T follicular helper cell (primary cell): Measurements from ENCODE around the gene MT1B.
"Not testable (repeated sequence)": the region's sequence is repeated elsewhere in the genome, so short reads cannot be mapped to it uniquely, and the experiment has no call there.

Experiments used
- DNase-seq: peaks from one replicate; pipeline ENCODE4 v3.0.0-alpha.2; 2020; ENCODE audit warnings: low read depth

Gene MT1B

GRCh38 chr16:56620339-56620897 lies 31.3 kb upstream of the MT1B start:
- DNase-seq: no peak

DNA sequence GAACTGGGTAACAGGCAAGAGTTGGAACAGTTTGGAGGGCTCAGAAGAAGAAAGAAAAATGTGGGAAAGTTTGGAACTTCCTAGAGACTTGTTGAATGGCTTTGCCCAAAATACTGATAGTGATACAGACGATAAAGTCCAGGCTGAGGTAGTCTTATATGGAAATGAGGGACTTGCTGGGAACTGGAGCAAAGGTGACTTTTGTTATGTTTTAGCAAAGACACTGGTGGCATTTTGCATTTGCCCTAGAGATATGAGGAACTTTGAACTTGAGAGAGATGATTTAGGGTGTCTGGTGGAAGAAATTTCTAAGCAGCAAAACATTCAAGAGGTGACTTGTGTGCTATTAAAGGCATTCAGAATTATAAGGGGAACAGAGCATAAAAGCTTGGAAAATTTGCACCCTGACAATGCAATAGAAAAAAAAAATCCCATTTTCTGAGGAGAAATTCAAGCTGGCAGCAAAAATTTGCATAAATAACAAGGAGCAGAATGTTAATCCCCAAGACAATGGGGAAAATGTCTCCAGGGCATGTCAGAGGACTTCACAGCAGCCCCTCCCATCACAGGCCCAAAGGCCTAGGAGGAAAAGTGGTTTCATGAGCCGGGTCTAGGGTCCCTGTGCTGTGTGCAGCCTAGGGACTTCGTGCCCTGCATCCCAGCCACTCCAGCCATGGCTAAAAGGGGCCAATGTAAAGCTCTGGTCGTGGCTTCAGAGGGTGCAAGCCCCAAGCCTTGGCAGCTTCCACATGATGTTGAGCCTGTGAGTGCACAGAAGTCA lies 29.8 kb upstream of the MT1B start:
- not testable (repeated sequence) for DNase-seq

DNA sequence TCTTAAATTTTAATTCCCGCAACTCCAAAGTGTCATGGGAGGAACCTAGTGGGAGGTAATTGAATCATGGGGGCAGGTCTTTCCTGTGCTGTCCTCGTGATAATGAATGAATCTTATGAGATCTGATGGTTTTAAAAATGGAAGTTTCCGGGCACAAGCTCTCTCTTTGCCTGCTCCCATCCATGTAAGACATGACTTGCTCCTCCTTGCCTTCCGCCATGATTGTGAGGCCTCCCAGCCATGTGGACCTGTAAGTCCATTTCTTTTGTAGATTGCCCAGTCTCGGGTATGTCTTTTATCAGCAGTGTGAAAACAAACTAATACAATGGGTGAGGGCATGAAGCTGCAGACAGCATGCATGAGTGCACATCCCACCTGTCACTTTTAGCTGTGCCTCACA lies 28.5 kb upstream of the MT1B start:
- not testable (repeated sequence) for DNase-seq

DNA sequence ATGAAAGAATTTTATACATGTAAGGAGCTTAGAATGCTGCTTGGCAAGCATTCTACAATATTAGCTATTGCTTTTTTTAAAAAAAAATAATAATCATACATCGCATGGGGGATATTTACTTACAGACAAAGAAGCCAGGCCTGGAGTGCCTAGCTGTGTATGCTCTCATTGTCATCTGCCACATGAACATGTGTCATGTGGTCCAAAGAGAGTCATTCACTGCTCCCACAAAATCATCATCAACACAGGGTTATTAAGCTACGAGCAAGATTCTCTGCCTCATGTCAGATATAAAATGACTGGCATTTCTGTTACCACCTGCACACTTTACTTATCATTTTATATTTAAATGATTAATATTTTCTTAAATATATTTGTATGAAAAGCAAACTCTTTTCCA lies 28.0 kb upstream of the MT1B start:
- DNase-seq: no peak

DNA sequence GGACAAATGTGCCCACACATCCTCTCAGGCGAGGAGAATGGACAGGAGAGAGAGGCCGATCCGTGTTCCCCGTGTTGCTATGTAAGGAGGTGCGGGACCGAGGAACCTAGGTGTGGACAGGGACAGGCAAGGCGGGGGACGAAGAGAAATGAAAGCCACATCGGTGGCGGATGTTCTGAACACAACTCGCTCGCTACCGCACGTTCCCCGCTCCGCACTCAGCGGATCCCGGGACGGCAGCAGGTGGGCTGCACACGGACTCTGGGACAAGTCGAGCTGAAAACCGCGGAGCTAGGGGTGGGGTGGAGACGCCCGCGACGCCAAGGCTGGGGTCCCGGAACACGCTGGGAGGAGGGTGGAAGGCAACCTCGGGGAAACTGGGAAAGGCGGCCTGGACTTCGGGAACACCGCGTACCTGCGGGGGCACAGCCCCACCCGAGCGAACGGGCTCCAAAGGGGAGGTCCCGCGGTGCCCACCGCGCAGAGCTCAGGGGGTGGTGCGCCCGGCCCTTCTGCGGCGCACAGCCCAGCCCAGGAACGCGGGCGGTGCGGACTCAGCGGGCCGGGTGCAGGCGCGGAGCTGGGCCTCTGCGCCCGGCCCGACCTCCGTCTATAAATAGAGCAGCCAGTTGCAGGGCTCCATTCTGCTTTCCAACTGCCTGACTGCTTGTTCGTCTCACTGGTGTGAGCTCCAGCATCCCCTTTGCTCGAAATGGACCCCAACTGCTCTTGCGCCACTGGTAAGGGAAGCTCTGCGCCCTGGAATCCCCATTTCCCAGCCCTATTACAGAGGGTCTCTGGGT lies 26.3 kb upstream of the MT1B start, which contains the start of gene MT1E:
MT1E (plus strand) TSS at position 642 of the 803 bp plus-strand sequence; CDS start at position 713, 71 bp downstream.
- no peak for DNase-seq

- DNase-seq: no peak
These were observed 25.6 kb upstream of the MT1B start for GRCh38 chr16:56625943-56626654.

GRCh38 chr16:56626685-56627084 lies 25.0 kb upstream of the MT1B start:
- DNase-seq: no peak

GRCh38 chr16:56628486-56629350 lies 23.0 kb upstream of the MT1B start:
- DNase-seq: no peak

DNA sequence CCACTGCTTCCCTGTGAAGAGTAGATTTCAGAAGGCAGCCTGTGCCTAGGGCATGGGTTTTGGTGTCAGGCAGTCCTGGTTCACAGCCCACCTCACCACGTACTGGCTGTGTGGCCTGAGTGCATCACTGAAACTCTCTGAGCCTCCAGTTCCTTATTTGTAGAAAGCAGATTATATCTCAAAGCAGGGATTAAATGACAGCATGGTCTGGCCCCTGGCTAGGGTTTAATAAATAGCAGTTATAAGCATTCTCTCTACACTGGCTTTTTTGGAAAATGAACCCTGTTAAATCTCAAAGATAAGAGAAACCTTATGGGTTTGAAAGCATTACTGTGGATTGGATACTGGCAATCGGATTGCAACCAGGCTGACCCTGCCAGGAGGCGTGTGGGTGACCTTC lies 22.2 kb upstream of the MT1B start:
- no peak for DNase-seq

- no peak for DNase-seq
These were observed 21.6 kb upstream of the MT1B start for GRCh38 chr16:56630134-56630533.

DNA sequence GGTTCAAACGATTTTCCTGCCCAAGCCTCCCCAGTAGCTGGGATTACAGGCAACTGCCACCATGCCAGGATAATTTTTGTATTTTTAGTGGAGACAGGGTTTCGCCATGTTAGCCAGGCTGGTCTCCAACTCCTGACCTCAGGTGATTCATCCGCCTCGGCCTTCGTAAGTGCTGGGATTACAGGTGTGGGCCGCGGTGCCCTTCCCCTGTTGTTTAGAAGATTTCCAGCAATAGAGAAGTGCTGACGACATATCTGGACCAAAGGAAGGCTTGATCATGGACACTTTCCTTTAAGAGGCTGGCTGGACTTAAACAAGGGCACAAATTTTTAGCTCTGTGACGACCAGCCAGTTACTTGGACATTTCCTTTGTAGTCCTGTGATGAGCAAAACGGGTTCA lies 20.5 kb upstream of the MT1B start:
- DNase-seq: no peak

- DNase-seq: no peak
These were observed 19.9 kb upstream of the MT1B start for GRCh38 chr16:56631832-56632155.

DNA sequence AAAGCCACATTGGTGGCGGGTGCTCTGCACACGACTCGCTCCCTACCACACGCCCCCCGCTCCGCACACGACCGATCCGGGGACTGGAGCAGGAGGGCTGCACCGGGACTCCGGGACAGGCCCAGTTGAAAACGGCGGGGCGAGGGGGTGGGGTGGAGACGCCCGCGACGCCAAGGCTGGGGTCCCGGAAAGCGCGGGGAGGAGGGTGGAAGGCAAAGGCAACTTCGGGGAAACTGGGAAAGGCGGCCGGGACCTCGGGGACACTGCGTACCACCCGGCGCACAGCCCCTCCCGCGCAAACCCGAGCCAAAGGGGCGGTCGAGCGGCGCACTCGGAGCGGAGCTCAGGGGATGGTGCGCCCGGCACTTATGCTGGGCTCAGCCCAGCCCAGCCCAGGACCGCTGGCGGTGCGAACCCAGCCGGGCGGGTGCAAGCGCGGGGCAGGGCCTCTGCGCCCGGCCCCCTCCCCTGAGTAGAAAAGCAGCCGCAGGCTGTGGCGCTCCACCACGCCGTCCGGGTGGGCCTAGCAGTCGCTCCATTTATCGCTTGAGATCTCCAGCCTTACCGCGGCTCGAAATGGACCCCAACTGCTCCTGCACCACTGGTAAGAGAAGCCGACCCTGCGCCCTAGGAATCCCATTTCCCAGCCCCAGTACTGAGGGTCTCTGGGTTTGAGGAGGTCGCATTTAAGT lies 19.4 kb upstream of the MT1B start, which contains the start of gene MT1M:
MT1M (plus strand) TSS at position 504 of the 692 bp plus-strand sequence; CDS start at position 577, 73 bp downstream.
- DNase-seq: no peak

DNA sequence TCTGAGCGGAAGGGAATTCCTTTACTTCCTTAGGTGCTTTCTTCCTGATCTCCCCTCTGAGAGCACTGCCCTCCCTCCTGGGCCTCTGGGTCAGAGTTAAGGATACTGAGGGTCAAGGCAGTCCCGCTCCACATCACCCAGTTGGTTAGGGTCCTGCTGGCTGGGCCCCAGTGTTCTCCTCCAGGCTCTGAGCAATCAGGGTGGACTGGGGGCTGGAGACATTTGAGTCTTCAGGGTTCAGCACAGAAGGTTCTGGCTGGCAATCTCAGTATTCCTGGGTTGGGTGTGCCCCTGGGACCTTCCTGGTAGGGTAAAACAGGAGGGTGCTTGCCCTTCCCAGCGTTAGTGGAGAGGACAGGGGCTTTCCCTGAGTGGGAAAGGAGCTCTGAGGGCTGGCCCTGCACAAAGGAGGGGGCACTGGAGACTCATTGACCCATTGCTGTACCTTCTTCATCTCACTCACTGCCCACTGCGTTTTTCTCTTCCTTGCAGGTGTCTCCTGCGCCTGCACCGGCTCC lies 18.8 kb upstream of the MT1B start:
- DNase-seq: no peak

DNA sequence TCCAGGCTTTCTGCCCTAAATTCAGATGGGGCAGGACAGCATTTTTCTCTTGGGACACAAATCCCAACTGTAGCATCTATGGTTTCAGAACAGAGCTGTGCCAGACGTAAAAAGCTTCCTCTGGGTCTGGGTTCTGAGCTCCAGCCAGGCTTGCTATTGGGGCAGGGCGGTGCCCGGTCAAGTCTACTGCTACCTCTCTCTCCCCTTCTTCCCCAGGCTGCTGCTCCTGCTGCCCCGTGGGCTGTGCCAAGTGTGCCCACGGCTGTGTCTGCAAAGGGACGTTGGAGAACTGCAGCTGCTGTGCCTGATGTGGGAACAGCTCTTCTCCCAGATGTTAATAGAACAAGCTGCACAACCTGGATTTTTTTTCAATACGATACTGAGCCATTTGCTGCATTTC lies 18.2 kb upstream of the MT1B start:
- no peak for DNase-seq

- DNase-seq: no peak
These were observed 16.8 kb upstream of the MT1B start for GRCh38 chr16:56634715-56635440.

GRCh38 chr16:56635441-56635967 lies 16.2 kb upstream of the MT1B start:
- no peak for DNase-seq

DNA sequence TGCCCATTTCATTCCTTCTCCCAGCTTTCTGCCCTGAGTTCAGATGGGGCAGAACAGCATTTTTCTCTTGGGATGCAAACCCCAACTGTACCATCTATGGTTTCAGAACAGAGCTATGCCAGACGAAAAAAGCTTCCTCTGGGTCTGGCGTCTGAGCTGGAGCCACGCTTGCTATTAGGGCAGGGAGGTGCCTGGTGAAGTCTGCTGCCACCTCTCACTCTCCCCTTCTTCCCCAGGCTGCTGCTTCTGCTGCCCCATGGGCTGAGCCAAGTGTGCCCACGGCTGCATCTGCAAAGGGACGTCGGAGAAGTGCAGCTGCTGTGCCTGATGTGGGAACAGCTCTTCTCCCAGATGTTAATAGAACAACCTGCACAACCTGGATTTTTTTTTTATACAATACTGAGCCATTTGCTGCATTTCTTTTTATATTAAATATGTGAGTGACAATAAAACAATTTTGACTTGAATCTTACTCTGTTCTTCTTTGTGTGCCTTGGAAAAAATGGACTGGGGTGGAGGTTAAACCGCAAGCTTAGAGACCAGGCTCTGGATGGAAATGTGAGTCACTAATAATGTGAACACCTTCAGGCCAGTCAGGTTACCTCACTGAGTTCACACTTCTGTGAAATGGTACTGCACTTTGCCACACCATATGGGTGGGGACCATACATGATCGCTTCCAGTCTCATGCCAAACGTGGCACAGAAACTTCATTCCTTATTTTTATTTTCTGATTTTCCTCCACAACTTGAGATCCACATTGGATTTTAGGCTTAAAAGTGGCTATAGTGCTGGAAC lies 14.9 kb upstream of the MT1B start:
- DNase-seq: no peak
